ENCODE results near the gene VASP. TPM values are rescaled to one million over a fixed set of nuclear protein-coding genes. Genes with fewer than 3 reads are reported as not detected.

Gene VASP
- total and polyA plus RNA-seq, 4 donors, result 19.6 to 35.8 (median 34.5) TPM

- DNase-seq (ENCODE audit: low read depth in 4 of 6, low spot score in 6 of 6), result no peak
- Histone ChIP-seq H3K9me3 (ENCODE audit: control insufficient read depth, insufficient read depth, low read length) (no peaks in the 10 kb centered on the region), H3K4me1 (ENCODE audit: control insufficient read depth, insufficient read depth, low read length) (no peaks in the 10 kb centered on the region), H3K36me3 (ENCODE audit: control insufficient read depth, insufficient read depth, low read length) (no peaks in the 10 kb centered on the region), H3K27ac (ENCODE audit: low read depth, low read length) (no peak overlapping the region), H3K4me3 (ENCODE audit: low read depth, low read length) (no peak overlapping the region), H3K27me3 (ENCODE audit: control insufficient read depth, insufficient read depth, low read length) (no peaks in the 10 kb centered on the region)
- 100% methylated on average over 4 of the region's 9 CpGs for whole genome bisulfite sequencing (ENCODE audit: insufficient coverage)
These were observed 32.2 kb downstream of the VASP start for GRCh38 chr19:45539459-45539858.

GRCh38 chr19:45542234-45542668, 35.0 kb downstream of the VASP start:
- Histone ChIP-seq H3K27me3 (ENCODE audit: control insufficient read depth, insufficient read depth, low read length) (no peaks in the 10 kb centered on the region), H3K36me3 (ENCODE audit: control insufficient read depth, insufficient read depth, low read length) (no peaks in the 10 kb centered on the region), H3K27ac (ENCODE audit: low read depth, low read length) (no peak overlapping the region), H3K4me3 (ENCODE audit: low read depth, low read length) (no peak overlapping the region), H3K4me1 (ENCODE audit: control insufficient read depth, insufficient read depth, low read length) (no peaks in the 10 kb centered on the region), H3K9me3 (ENCODE audit: control insufficient read depth, insufficient read depth, low read length) (no peaks in the 10 kb centered on the region)
- no peak for DNase-seq (ENCODE audit: low read depth in 4 of 6, low spot score in 6 of 6)
- 91% methylated on average over 5 of the region's 7 CpGs for WGBS (ENCODE audit: insufficient coverage)

- no peaks in the 10 kb centered on the region for H3K4me1 ChIP-seq (ENCODE audit: control insufficient read depth, insufficient read depth, low read length)
- H3K27me3 ChIP-seq (ENCODE audit: control insufficient read depth, insufficient read depth, low read length), result no peaks in the 10 kb centered on the region
- WGBS (ENCODE audit: insufficient coverage), result 85% methylated on average over 6 of the region's 10 CpGs
- H3K27ac ChIP-seq (ENCODE audit: low read depth, low read length), result no peak overlapping the region
- no peak overlapping the region for H3K4me3 ChIP-seq (ENCODE audit: low read depth, low read length)
- H3K9me3 ChIP-seq (ENCODE audit: control insufficient read depth, insufficient read depth, low read length), result no peaks in the 10 kb centered on the region
- DNase-seq (ENCODE audit: low read depth in 4 of 6, low spot score in 6 of 6), result no peak
- H3K36me3 ChIP-seq (ENCODE audit: control insufficient read depth, insufficient read depth, low read length), result no peaks in the 10 kb centered on the region
These were observed 40.0 kb downstream of the VASP start for GRCh38 chr19:45547211-45547770.

GRCh38 chr19:45547965-45548609, 40.8 kb downstream of the VASP start:
- 85% methylated on average over 7 of the region's 9 CpGs for WGBS (ENCODE audit: insufficient coverage)
- no peak for DNase-seq (ENCODE audit: low read depth in 4 of 6, low spot score in 6 of 6)
- H3K4me1 ChIP-seq (ENCODE audit: control insufficient read depth, insufficient read depth, low read length), result no peaks in the 10 kb centered on the region

GRCh38 chr19:45553464-45553863, 46.2 kb downstream of the VASP start:
- H3K9me3 ChIP-seq (ENCODE audit: control insufficient read depth, insufficient read depth, low read length), result no peaks in the 10 kb centered on the region
- H3K27me3 ChIP-seq (ENCODE audit: control insufficient read depth, insufficient read depth, low read length), result no peaks in the 10 kb centered on the region
- 45% methylated on average over 34 of the region's 34 CpGs for WGBS (ENCODE audit: insufficient coverage)
- peaks cover 16% of the 10 kb centered on the region for H3K36me3 ChIP-seq (ENCODE audit: control insufficient read depth, insufficient read depth, low read length)
- H3K27ac ChIP-seq (ENCODE audit: low read depth, low read length), result no peak overlapping the region
- peak in 2 of 6 donors; percentile 18 to 19 for DNase-seq (ENCODE audit: low read depth in 4 of 6, low spot score in 6 of 6)
- H3K4me3 ChIP-seq (ENCODE audit: low read depth, low read length), result no peak overlapping the region
- H3K4me1 ChIP-seq (ENCODE audit: control insufficient read depth, insufficient read depth, low read length), result no peaks in the 10 kb centered on the region

More at GRCh38 chr19:45547965-45548609, 40.8 kb downstream of the VASP start:
- Histone ChIP-seq H3K9me3 (ENCODE audit: control insufficient read depth, insufficient read depth, low read length) (no peaks in the 10 kb centered on the region), H3K4me3 (ENCODE audit: low read depth, low read length) (no peak overlapping the region), H3K27me3 (ENCODE audit: control insufficient read depth, insufficient read depth, low read length) (no peaks in the 10 kb centered on the region), H3K36me3 (ENCODE audit: control insufficient read depth, insufficient read depth, low read length) (peaks cover 4% of the 10 kb centered on the region), H3K27ac (ENCODE audit: low read depth, low read length) (no peak overlapping the region)

- no CpG with 5 or more reads among the region's 1 CpG for WGBS (ENCODE audit: insufficient coverage)
- H3K36me3 ChIP-seq (ENCODE audit: control insufficient read depth, insufficient read depth, low read length), result peaks cover 16% of the 10 kb centered on the region
- DNase-seq (ENCODE audit: low read depth in 4 of 6, low spot score in 6 of 6), result no peak
- no peaks in the 10 kb centered on the region for H3K27me3 ChIP-seq (ENCODE audit: control insufficient read depth, insufficient read depth, low read length)
- H3K9me3 ChIP-seq (ENCODE audit: control insufficient read depth, insufficient read depth, low read length), result no peaks in the 10 kb centered on the region
- no peak overlapping the region for H3K27ac ChIP-seq (ENCODE audit: low read depth, low read length)
- H3K4me1 ChIP-seq (ENCODE audit: control insufficient read depth, insufficient read depth, low read length), result no peaks in the 10 kb centered on the region
- no peak overlapping the region for H3K4me3 ChIP-seq (ENCODE audit: low read depth, low read length)
These were observed 47.2 kb downstream of the VASP start for GRCh38 chr19:45554481-45554880.

GRCh38 chr19:45556835-45557234, 49.6 kb downstream of the VASP start:
- Histone ChIP-seq H3K36me3 (ENCODE audit: control insufficient read depth, insufficient read depth, low read length) (peaks cover 18% of the 10 kb centered on the region), H3K4me1 (ENCODE audit: control insufficient read depth, insufficient read depth, low read length) (no peaks in the 10 kb centered on the region), H3K9me3 (ENCODE audit: control insufficient read depth, insufficient read depth, low read length) (no peaks in the 10 kb centered on the region), H3K27me3 (ENCODE audit: control insufficient read depth, insufficient read depth, low read length) (no peaks in the 10 kb centered on the region), H3K4me3 (ENCODE audit: low read depth, low read length) (no peak overlapping the region), H3K27ac (ENCODE audit: low read depth, low read length) (no peak overlapping the region)
- DNase-seq (ENCODE audit: low read depth in 4 of 6, low spot score in 6 of 6), result no peak
- 92% methylated on average over 5 of the region's 5 CpGs for WGBS (ENCODE audit: insufficient coverage)

- Histone ChIP-seq H3K36me3 (ENCODE audit: control insufficient read depth, insufficient read depth, low read length) (peaks cover 10% of the 10 kb centered on the region), H3K27me3 (ENCODE audit: control insufficient read depth, insufficient read depth, low read length) (no peaks in the 10 kb centered on the region), H3K4me1 (ENCODE audit: control insufficient read depth, insufficient read depth, low read length) (no peaks in the 10 kb centered on the region), H3K4me3 (ENCODE audit: low read depth, low read length) (no peak overlapping the region), H3K27ac (ENCODE audit: low read depth, low read length) (no peak overlapping the region), H3K9me3 (ENCODE audit: control insufficient read depth, insufficient read depth, low read length) (no peaks in the 10 kb centered on the region)
- peak in 3 of 6 donors; percentile 12 to 58 (median 44) for DNase-seq (ENCODE audit: low read depth in 4 of 6, low spot score in 6 of 6)
- WGBS (ENCODE audit: insufficient coverage), result 31% methylated on average over 6 of the region's 10 CpGs
These were observed 51.2 kb downstream of the VASP start for GRCh38 chr19:45558399-45558878.

- Histone ChIP-seq H3K36me3 (ENCODE audit: control insufficient read depth, insufficient read depth, low read length) (peaks cover 6% of the 10 kb centered on the region), H3K27ac (ENCODE audit: low read depth, low read length) (no peak overlapping the region), H3K4me3 (ENCODE audit: low read depth, low read length) (no peak overlapping the region), H3K4me1 (ENCODE audit: control insufficient read depth, insufficient read depth, low read length) (no peaks in the 10 kb centered on the region), H3K9me3 (ENCODE audit: control insufficient read depth, insufficient read depth, low read length) (no peaks in the 10 kb centered on the region), H3K27me3 (ENCODE audit: control insufficient read depth, insufficient read depth, low read length) (no peaks in the 10 kb centered on the region)
- WGBS (ENCODE audit: insufficient coverage), result 86% methylated on average over 5 of the region's 5 CpGs
- no peak for DNase-seq (ENCODE audit: low read depth in 4 of 6, low spot score in 6 of 6)
These were observed 52.8 kb downstream of the VASP start for GRCh38 chr19:45560038-45560437.

GRCh38 chr19:45560686-45561085, 53.4 kb downstream of the VASP start:
- no peak for DNase-seq (ENCODE audit: low read depth in 4 of 6, low spot score in 6 of 6)
- 95% methylated on average over 4 of the region's 11 CpGs for WGBS (ENCODE audit: insufficient coverage)
- Histone ChIP-seq H3K4me1 (ENCODE audit: control insufficient read depth, insufficient read depth, low read length) (no peaks in the 10 kb centered on the region), H3K4me3 (ENCODE audit: low read depth, low read length) (no peak overlapping the region), H3K36me3 (ENCODE audit: control insufficient read depth, insufficient read depth, low read length) (peaks cover 6% of the 10 kb centered on the region), H3K27ac (ENCODE audit: low read depth, low read length) (no peak overlapping the region), H3K9me3 (ENCODE audit: control insufficient read depth, insufficient read depth, low read length) (no peaks in the 10 kb centered on the region), H3K27me3 (ENCODE audit: control insufficient read depth, insufficient read depth, low read length) (no peaks in the 10 kb centered on the region)

Measured in spinal cord (tissue), 10 donors.